ENCODE results near the gene HOXA3.

HOXA3 gene

DNA sequence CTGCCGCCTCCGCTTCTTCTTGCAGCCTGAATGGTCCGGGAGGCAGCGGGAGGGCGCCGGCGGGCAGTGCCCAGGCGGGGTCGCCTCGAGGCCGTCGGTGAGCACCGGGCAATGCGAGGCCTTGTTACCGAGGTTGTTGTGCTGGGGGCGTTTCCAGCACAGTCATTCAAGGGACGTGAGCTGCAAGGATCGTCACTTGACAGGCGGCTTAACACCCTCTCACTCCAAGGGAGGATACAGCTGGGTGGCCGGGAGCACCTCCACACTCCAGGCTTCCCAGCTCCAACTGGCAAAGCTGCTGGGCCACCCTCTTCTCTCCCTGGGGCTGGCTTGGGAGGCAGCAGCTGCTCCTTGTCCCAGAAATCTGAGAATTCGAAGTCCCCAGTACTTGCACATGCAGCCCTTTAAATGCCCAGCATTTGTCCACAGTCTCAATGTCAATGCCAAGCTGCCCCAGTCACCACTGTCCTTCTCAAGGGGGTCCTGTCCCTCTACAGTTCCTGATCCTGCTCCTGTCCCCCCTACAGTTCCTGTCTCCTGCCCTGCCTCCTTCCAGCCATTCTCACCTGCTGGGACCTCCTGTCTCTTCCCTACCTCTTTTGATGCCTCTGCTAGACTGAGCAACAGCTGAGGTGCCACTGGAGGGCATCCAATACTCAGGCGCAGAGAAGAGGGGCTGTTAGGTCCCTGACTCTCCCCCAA is 37.1 kb upstream of the HOXA3 start:
- DNase-seq (ENCODE audit: low read depth in 3 of 3): no peak

DNA sequence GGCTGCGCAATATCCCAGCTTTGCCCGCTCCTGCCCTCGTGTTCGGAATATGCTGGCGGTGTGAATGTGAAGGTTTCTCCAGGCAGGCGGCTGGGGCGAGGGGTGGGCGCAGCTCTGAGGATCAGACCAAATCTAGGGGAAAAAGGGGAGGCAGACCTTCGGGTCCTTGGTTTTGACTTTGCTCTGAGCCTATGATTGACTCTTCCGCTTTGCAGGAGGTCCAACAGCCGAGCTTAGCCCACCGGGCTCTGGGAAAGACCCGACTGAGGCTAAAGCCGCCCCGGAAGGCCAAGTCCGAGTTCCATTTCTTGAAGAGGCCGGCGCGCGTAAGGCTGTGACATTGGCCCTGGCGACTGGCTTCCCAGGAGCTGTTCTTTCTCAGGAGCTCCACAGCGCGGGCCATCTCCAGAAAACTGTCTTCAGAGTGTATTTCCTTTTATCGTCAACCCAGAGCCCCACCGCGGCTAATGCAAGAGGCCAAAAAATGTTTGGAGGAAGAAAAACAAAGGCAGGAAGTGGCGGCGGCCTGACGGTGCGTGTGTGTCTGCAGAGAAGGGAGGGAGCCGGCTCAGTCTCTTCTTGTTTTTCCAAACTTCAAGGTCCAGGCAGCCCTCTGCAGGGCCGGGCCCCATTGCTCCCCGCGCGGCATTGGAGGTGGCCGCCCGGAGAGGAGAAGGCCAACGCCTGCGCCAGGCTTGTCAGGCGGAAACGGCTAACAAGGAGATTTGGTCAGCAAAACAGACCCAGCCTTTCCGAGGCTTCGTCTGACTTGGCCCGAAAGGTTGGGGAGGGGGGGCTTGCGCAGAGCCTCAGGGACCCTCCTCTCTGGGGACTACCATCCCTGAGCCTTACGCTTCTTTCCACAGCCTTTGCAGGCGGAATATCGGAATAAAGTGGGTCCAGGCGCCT is 36.3 kb upstream of the HOXA3 start:
- no peak for DNase-seq (ENCODE audit: low read depth in 3 of 3)

DNA sequence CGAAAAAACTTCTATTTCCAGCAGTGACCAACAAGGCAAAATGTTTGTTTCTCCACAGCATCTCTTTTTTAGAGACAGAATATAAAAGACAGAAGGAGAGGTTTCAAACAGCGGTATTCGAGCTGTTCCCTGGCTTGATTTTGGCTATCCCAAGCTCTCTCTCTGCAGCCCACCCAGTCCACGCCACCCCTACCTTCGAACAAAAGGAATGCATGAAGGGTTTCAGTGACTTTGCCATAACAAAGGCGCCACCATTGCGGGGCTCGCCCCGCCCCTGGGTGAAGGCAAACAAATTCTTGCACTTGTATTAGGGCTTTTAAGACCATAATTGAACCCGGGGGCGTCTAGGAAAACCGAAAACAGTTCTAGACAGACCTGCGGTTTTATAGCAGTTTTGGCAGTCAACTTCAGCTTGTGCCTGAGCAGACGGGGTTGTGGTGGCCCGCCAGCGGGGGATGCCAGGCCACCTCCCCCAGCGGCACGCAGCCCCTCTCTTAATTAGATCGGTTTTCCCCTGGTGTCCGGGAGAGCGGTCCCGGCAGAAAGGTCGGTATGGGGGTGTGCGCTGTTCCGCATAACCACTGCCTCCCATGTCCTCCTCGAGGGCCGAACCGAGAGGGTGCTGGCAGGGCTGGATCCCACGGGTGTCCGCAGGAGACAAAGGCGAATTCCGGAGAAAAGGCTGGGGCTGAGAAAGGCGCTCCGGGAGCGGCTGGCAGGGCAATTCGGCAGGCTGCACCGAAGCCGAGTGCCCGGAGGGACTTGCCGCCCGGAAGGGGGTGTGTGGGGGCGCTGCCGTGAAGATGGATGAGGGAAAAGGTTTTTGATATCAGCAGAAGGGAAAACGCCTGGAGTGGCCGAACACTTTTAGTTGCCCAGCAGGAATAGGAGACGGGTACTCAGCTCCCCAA is 35.3 kb upstream of the HOXA3 start:
- no peak for DNase-seq (ENCODE audit: low read depth in 3 of 3)

DNA sequence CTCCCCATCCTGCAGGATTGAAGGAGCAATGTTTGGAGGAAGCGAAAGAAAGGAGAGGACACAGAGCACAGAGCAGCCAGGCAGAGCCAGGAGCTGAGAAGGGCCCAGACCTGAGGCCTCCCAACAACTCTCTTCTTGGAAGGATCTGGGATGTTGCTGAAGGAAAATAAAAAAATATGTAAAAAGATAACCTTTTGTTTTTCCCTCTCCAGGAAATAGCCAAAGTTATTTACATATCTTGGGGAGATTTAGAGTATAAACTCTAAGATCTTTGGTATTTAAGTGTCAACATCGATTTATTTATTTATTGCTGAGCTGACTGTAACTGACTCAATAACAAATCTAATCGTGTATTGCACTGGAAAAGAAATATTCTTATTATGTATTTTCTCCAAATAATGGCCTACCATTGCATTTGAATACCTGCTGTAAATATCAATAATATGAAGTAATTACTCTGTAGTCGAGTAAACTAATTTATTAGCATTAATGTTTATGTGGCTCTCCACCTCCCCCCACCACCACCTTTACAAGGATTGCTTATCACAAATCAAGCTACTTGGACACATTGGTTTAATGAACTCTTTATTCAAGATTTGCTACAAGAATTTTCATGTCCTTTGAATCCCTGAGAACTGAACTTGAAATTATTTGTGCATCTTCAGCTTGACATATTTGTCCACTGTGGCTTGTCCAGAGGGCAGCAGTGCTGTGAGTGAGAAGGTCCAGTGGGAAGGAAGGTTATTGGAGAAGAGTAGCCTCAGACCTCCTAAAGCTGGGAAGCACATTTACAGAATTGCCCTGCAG is 34.5 kb upstream of the HOXA3 start:
- DNase-seq (ENCODE audit: low read depth in 3 of 3): no peak

DNA sequence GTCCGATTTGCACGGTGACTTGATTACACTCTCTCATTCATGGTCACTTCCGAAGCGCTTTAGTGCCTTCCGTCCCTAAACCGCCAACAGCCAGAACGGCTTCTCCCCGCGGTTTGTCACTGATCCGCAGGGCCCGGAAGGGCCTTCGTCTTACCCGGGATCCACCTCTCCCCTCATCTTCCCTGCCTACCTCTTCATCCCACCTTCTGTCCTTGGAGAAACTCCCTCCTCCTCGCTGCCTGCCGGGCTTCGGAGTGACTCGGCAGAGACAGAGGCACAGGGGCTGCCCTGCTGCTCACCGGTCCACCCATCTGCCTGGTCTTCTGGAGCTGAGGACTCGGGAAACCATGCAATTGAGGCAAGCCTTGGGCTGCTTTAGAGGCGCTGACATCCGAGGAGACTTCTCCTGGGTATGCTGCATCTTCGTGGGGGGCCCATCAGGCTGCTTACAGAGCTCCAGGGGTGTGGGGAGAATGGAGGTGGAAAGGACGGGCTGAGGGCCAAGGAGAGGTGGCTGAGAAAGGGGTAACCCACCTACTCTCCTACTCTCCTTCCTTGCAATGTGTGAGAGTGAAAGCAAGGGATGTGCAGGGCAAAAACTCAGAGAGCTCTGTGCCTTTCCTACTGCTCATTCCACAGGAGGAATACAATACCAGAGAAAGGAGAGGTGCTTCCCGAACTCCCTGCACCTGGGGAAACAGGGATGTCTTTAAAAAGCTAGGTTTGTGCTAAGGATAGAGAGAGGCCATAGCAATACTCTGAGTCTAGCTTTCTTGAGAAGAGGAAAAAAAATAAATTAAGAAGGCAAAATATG is 33.7 kb upstream of the HOXA3 start:
- no peak for DNase-seq (ENCODE audit: low read depth in 3 of 3)

DNA sequence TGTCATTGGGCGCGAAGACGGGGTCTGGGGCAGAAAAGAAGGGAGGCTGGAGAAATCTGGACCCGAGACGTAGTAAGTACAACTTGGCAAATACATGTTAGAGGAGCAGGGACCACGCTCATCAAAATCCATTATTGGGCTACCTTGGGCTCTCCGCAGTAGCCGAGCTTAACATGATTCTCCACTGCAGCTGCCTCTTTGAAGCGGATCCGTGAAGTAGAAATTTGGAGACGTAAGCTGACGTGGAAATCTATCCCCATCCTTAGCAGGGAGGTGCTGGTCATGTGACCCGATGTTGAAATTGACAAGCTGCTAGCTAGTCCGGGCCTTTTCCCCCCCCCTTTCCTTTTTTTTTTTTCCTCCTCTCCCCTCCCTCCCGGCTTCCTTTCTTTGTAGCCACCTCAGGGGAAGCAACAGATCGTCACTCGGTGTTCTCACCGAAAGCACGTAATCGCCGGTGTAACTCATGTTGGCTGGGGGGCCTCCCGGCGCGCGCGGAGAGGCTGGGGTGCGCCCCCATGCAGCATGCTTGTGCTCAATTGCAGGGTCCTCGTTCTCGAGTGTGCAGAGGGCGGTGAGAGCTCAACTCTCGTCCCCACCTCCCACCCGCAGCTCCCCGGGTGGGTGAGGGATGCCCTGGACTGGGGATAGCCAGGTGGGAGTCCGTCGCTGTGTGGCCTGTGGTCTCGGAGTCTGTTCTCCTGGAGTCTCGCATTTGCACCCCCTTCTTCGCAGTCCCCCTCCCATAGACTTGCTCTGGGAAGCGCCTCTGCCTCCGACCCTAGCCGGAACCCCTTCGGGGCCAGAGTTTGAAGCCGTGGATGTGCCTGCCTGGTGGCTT is 32.9 kb upstream of the HOXA3 start, which contains the start of gene HOXA11:
Gene HOXA11, minus strand, starts transcription at position 220 of the 841 bp plus-strand sequence. Its CDS starts 88 bp downstream, at position 132.
- DNase-seq (ENCODE audit: low read depth in 3 of 3): no peak

DNA sequence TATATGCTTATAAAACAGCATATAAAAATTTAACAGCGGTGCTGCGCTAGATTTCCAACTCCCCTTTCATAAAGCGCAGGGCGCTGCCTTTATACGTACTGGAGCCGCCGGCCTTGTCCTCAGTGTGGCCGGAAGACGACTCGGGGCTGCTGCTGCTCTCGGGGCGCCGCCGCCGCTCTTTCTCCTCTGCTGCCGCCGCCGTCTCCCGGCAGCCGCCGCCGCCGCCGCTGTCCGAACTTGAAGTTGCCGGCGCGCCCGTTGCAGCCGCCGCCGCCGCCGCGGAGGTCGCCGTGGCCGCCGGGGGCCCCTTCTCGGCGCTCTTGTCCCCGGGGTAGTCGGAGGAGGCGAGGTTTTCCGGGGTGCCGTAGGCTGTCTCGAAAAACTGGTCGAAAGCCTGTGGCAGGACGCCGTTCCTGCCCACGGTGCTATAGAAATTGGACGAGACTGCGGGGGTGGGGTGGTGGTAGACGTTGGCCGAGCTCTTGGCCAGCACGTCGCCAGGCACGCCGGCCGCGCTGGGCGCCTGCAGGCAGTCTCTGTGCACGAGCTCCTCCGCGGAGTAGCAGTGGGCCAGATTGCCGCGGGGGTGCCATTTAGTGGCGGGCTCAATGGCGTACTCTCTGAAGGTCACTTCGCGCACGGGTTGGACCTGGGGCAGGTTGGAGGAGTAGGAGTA is 32.1 kb upstream of the HOXA3 start:
- DNase-seq (ENCODE audit: low read depth in 3 of 3): no peak

DNA sequence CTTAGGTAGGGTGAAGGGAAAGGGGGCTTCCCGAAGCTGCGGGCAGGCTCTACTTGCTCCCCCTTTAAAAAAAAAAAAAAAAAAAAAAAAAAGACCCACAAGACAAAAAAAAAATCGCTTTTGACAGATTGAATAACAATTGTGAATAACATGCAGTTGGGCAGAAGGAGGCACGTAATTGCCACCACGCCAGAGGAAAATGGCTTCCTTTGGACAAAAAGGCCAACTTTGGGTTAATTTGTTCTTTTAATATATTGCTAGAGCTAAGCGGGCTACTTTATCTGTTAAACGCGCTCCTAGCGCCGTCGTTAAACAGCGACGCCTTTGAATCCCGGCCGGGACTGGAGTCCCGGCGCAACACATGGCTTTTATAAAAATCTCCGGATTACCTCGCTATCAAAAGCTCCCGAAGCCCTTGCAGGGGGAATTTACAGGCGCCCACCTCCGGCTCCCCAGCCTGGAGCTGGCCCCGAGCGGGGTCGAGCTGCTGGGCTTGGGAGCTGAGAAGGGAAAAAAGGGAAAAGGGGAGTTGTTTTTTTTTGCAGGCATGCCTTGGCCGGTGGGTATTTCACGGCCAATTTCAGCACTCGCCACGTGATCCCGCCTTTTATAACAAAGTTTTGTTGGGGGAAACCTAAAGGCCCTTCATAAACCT is 31.4 kb upstream of the HOXA3 start:
- DNase-seq (ENCODE audit: low read depth in 3 of 3): no peak

DNA sequence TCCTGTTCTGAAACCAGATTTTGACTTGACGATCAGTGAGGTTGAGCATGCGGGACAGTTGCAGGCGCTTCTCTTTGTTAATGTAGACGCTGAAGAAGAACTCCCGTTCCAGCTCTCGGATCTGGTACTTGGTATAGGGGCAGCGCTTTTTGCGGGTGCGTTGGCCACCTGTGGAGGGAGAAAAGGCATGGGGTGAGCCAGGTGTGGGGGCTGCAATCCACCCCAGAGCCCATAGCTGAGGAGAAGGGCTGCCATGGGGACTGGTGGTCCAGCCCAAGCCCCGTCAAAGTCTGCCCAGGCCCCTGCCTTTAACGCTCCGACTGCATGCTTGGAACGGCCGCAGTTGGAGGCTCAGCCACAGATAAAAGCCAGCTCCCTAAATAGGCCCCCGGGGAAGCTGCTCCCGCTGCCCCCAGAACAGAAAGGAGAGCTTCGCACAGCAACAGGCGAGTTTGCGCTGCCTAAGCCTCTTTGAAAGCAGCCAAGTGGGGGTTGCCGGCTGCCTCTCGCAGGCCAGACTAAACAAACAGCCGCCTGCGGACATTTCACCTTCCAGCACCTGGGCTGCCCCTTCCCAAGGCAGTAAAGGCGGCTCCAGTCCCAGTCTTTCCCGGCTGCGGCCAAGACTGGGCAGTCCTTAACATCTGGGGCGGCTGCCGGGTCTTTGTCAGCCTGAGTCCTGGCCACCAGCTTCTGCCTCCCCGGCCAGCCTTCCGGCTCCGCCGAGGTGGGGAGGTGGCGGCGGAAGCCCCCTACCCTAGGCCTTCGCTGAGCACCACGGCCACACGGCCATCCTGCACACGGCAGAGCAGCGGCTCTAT is 30.7 kb upstream of the HOXA3 start:
- DNase-seq (ENCODE audit: low read depth in 3 of 3): no peak

DNA sequence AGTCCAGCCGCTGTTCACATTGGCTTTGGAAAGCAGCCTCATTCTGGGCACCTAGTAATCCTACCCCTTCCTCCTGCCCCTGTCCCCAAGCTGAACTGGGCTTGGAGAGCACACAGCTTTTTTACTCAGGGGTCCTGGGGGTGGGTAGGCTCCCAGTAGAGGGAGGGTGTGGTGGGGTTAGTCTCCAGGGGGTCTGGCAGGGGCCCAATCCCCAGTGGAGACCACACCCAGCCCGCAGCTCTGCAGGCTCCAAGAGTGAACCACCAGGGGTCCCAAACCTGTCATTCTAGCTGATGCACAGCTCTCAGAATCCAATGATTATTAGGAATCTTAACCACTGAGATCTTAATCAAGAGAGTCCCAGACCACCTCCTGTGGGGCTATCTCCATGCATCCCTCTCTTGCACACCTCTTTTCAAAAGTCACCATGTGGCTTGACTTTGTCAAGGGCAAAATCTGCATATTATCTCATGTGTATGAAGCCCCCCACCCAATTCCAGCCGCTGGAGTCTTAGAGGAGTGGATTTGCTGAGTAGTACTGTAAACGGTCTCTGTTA is 30.0 kb upstream of the HOXA3 start:
- no peak for DNase-seq (ENCODE audit: low read depth in 3 of 3)

DNA sequence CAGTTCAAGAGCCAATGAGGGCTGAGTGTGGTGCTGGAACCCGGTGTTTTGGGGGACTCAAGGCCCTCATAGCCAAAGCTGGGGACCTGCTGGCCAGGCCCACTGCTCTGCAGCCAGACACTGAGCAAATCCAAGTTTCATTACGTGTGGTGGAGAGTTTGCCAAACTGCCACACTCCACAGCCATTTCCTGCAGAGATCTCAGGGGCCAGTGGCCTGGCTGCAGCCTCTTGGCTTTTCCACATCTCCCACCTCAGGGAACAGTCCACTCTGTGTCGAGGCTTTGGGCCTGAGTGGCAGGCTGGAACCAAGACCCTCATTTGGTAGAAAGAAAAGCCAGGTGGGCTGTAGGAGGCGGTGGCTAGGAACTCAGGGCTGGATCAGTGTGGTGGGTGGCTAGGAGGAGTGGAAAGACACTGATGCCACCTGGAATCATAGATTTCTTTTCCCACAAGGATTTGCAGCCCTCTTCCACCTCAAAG is 29.5 kb upstream of the HOXA3 start:
- DNase-seq (ENCODE audit: low read depth in 3 of 3): no peak

DNA sequence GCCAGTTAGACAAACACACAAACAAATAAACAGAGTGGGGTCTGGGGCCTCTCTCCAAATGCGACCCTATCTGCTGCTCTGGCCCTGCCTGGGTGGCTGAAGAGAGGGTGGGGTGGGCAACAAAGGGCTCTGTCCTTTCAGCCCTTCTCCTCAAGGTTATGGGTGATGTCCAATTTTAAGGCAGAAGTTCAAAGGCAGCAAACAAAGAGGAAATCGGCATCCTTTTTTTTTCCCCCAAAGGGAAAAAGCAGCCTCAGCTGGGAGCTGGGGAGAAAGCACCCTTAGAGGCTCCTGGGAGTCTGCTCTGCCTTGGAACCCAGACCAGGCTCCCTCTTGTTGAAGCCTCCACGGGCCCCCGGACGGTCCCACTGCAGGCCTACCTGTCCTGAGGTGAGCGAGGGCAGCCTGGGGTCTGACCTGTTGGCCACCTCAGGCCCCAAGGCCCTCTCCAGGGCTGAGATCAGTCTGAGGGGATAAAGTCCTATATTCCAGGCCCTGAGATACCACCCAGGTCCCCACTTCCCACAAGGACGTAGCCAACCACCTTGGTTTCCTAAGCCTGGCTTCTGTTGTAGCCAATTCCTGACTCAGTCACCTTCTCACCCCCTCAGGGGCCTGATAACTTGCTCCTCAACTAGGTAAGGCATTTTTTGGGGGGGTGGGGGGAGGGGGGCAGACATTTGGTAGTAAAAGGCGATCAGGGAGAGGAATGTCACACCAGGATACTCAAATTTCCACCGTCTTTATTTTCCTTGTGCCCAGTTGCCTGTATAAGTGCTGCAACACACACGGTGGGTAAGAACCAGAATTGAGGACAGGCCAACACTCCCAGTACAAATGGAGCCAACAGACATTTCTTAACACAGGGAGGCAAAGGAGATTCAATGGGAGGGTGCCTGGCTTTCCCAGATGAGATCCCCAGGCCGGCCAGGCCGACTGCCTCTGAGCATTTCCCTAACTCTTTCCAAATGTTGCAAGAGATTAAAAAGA is 28.3 kb upstream of the HOXA3 start:
- no peak for DNase-seq (ENCODE audit: low read depth in 3 of 3)

DNA sequence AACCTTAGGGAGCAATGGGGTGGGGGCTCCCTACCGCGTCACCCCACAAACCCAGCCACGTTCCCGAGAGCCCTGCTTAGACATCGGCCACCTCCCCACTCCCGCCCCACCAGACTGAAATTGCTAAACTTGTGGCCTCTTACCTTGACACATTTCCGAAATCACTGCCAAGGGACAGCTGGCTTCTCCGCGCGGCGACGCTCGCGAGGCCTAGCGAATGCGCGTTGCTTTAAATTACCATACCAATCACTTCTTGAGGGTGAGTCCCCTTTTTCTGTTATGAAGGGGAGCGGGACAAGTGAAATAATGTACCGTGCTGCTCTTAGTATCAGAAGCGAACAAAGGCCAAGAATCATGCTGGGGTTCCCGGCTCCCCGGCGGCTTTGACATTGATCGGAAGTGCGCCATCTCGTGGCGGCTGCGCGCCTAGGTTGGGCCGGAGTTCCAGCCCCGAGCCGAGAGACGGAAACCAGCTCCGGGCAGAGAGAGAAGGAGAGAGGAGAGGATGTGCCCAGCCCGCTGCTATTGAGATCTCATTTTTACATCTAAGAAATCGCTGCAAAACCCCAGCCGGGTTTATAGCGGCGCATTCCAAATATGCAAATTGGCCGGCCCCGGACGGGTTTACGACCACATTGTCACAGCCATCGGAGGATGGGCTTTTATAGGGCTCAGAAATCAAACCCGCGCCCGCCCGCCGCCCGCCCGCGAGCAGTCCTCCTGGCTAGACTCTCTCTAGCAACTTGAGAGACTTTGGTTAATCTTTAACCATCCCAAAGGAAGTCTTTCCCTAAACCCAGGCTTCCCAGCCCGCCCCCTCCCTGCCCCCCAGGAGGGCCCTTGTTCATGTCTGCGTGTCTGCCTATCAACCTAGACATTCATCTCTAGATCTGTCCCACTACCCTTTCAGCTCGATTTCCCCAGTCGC is 27.4 kb upstream of the HOXA3 start:
- peak in 1 of 3 experiments; percentile 56 for DNase-seq (ENCODE audit: low read depth in 3 of 3)

DNA sequence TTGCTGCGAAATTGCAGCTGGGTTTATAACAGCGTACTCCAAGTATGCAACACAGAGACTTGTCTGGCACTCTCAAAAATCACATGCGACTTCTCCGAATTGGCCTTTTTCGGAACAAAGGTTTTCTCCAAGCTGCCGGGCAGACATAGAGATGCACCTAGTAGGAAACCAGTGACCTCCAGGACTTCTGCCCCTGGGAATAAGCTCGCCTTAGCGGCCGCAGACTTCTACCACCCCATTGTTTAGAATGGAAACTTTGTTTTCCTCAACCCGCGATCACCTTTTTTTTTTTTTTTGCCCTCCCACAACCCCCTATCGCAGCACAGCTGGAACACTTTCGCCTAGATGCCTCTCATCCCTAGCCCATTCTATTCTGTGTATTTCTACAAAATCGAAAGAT is 26.6 kb upstream of the HOXA3 start:
- DNase-seq (ENCODE audit: low read depth in 3 of 3): no peak
